WTC11 (cell line): ENCODE data around the gene ZMYND11. TPM values are rescaled to one million over a fixed set of nuclear protein-coding genes. Genes with fewer than 3 reads are reported as not detected.

Experiments
- ATAC-seq: fragments of 200-7000 bp; cut with Tn5 transposase; 2 replicates; pipeline ENCODE4 v1.10.0; 2021; ENCODE audit warnings: mild to moderate bottlenecking, moderate library complexity
- CTCF ChIA-PET: fragments of 300-600 bp; sonication (Branson Sonifier 250); formaldehyde crosslinking; loops from one replicate; lab custom pipeline; 2021; ENCODE audit warnings: antibody characterized with exemption; lab: Charles Lee
- POLR2A ChIA-PET: fragments of 350-600 bp; sonication (Branson Sonifier 250); formaldehyde crosslinking; loops from one replicate; lab custom pipeline; 2021; ENCODE audit warnings: antibody characterized with exemption; lab: Charles Lee
- DNase-seq: peaks from one replicate; pipeline ENCODE4 v3.0.0; 2021; ENCODE audit warnings: low spot score
- H3K27ac Mint-ChIP-seq: 2 replicates; pipeline ENCODE4 v1.8.0; 2021; ENCODE audit warnings: mixed read lengths
- H3K27me3 Mint-ChIP-seq: 2 replicates; pipeline ENCODE4 v1.8.0; 2021; ENCODE audit warnings: low read depth, mild to moderate bottlenecking, moderate library complexity, mixed read lengths
- H3K36me3 Mint-ChIP-seq: 2 replicates; pipeline ENCODE4 v1.8.0; 2021; ENCODE audit warnings: mixed read lengths
- H3K4me1 Mint-ChIP-seq: 2 replicates; pipeline ENCODE4 v1.8.0; 2022; ENCODE audit warnings: mixed read lengths
- H3K4me3 Mint-ChIP-seq: 2 replicates; pipeline ENCODE4 v1.8.0; 2021; ENCODE audit warnings: mild to moderate bottlenecking, moderate library complexity, mixed read lengths
- H3K9me3 Mint-ChIP-seq: 2 replicates; pipeline ENCODE4 v1.8.0; 2021; ENCODE audit warnings: mixed read lengths
- ATF2 ChIP-seq: sonication (generic); formaldehyde crosslinking; IDR thresholded peaks from 2 replicates; pipeline ENCODE4 v1.8.1; 2022; ENCODE audit warnings: low read depth, missing genetic modification reagents, borderline replicate concordance
- SMAD3 ChIP-seq: sonication (generic); formaldehyde crosslinking; IDR thresholded peaks from 2 replicates; pipeline ENCODE4 v1.8.0; 2022; ENCODE audit warnings: missing genetic modification reagents, mild to moderate bottlenecking, borderline replicate concordance
- ZNF317 ChIP-seq: sonication (generic); formaldehyde crosslinking; IDR thresholded peaks from 2 replicates; pipeline ENCODE4 v1.8.1; 2023; ENCODE audit warnings: low read depth, mild to moderate bottlenecking, moderate library complexity, missing genetic modification reagents, borderline replicate concordance
- ZNF532 ChIP-seq: fragments of 250-450 bp; sonication (Bioruptor Pico); IDR thresholded peaks from 2 replicates; pipeline ENCODE4 v1.9.0; 2021; ENCODE audit warnings: mild to moderate bottlenecking, borderline replicate concordance
- total RNA-seq: library from RNA; stranded (reverse); gene quantifications from 3 replicates; pipeline ENCODE4 v1.2.3, GENCODE V29; 2021
- TF ChIP-seq, protein P1 (sequence below): sonication (generic); formaldehyde crosslinking; IDR thresholded peaks from 2 replicates; pipeline ENCODE4 v1.8.0; 2023; ENCODE audit warnings: missing genetic modification reagents, mild to moderate bottlenecking, borderline replicate concordance
- TF ChIP-seq, protein P2 (sequence below): fragments of 200-600 bp; IDR thresholded peaks from 2 replicates; pipeline ENCODE4 v1.8.0; 2022; ENCODE audit warnings: antibody characterized with exemption

ZMYND11 gene
- total RNA-seq, 1 experiment from 2014 or later = 22.3 TPM

DNA sequence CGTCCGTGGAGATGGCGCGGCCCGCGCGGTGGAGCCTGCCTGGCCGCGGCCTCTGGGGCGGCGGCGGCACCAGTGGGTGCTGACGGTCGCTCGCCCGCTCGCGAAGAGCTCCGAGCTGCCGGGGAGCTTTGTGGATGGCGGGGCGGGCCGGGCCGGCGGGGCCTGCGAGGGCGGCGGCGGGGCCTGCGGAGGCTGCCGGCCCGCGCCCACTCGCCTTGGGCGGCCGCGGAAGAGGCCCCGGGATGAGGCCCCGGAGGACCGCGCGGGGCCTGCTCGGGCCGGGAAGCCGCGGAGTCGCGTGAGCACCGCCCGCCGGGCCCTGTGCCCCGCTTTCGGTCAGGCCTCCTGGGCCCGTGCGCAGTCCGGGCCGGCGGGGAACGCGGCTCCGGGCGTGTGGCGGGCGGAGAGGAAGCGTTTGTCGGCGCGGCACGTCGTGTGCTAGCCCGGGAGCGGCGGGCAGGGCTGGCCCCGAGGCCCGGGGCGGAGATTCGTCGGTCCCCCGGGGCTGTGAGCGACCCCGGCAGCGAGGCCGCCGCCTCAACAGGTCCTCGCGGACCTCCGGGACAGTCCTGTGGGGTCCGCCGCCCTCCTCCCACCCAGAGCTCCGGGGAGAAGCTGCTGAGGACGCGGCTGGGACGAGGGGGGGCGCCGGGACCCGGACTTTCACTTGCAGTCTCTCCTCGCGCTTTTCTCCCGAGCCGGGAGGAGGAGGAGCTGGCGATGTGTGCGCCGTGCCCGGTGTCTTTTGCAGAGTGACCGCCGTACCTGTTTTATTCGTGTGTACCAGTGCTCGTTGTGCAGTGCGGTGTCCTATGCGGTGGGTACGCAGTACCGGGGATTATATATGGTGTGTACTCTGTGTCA, 578 bp downstream of the ZMYND11 start (continued):
- TF ChIP-seq ZNF532 (CRISPR knock-in tag) = no peak
- TF ChIP-seq, all 79 proteins: peak for 12

- TF ChIP-seq SMAD3 (CRISPR knock-in tag) = no peak
- TF ChIP-seq, protein P1, sequence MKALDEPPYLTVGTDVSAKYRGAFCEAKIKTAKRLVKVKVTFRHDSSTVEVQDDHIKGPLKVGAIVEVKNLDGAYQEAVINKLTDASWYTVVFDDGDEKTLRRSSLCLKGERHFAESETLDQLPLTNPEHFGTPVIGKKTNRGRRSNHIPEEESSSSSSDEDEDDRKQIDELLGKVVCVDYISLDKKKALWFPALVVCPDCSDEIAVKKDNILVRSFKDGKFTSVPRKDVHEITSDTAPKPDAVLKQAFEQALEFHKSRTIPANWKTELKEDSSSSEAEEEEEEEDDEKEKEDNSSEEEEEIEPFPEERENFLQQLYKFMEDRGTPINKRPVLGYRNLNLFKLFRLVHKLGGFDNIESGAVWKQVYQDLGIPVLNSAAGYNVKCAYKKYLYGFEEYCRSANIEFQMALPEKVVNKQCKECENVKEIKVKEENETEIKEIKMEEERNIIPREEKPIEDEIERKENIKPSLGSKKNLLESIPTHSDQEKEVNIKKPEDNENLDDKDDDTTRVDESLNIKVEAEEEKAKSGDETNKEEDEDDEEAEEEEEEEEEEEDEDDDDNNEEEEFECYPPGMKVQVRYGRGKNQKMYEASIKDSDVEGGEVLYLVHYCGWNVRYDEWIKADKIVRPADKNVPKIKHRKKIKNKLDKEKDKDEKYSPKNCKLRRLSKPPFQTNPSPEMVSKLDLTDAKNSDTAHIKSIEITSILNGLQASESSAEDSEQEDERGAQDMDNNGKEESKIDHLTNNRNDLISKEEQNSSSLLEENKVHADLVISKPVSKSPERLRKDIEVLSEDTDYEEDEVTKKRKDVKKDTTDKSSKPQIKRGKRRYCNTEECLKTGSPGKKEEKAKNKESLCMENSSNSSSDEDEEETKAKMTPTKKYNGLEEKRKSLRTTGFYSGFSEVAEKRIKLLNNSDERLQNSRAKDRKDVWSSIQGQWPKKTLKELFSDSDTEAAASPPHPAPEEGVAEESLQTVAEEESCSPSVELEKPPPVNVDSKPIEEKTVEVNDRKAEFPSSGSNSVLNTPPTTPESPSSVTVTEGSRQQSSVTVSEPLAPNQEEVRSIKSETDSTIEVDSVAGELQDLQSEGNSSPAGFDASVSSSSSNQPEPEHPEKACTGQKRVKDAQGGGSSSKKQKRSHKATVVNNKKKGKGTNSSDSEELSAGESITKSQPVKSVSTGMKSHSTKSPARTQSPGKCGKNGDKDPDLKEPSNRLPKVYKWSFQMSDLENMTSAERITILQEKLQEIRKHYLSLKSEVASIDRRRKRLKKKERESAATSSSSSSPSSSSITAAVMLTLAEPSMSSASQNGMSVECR (CRISPR knock-in tag) = 0 out of 2 replicates have a peak, but pooled peaks have one; percentile 8
- H3K36me3 Mint-ChIP-seq = no peaks in the 10 kb centered on the region
These were observed 1.2 kb downstream of the ZMYND11 start for GRCh38 chr10:136465-136762.

DNA sequence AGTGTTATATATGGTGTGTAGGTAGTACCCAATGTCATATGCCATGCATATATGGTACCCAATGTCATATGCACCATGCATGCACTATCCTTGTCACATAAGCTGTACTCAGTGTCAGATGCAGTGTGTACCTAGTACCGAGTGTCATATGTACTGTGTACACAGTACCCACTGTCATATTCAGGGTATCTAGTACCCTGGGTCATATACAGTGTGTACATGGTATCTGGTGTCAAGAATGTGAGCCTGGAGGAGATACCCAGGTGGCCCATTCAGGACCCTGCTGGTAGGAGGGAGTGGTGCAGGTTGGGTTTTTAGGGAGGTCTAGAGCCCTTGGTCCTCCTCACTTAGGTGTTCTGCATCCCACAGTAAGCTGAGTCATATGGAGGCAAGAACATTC, 1.8 kb downstream of the ZMYND11 start:
- no peaks in the 10 kb centered on the region for H3K9me3 Mint-ChIP-seq
- peaks cover 17% of the 10 kb centered on the region for H3K27me3 Mint-ChIP-seq
- no peak overlapping the region for H3K27ac Mint-ChIP-seq
- H3K4me3 Mint-ChIP-seq = peak overlapping the region; percentile 78
- DNase-seq (peak; percentile 38), ATAC-seq (peak; percentile 60)
- POLR2A ChIA-PET = no interaction called here
- CTCF ChIA-PET = interaction anchor here (1.1 kb wide), 1 partner anchor 94 kb away, joined by 3 read pairs; no protein-coding TSS in a partner anchor
- peaks cover 31% of the 10 kb centered on the region for H3K4me1 Mint-ChIP-seq
- H3K36me3 Mint-ChIP-seq = no peaks in the 10 kb centered on the region
- TF ChIP-seq, protein P2, sequence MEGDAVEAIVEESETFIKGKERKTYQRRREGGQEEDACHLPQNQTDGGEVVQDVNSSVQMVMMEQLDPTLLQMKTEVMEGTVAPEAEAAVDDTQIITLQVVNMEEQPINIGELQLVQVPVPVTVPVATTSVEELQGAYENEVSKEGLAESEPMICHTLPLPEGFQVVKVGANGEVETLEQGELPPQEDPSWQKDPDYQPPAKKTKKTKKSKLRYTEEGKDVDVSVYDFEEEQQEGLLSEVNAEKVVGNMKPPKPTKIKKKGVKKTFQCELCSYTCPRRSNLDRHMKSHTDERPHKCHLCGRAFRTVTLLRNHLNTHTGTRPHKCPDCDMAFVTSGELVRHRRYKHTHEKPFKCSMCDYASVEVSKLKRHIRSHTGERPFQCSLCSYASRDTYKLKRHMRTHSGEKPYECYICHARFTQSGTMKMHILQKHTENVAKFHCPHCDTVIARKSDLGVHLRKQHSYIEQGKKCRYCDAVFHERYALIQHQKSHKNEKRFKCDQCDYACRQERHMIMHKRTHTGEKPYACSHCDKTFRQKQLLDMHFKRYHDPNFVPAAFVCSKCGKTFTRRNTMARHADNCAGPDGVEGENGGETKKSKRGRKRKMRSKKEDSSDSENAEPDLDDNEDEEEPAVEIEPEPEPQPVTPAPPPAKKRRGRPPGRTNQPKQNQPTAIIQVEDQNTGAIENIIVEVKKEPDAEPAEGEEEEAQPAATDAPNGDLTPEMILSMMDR = peak; percentile 52
- TF ChIP-seq ZNF317 (CRISPR knock-in tag) (peak; percentile 56; the same call in 1 of the 2 replicates), ATF2 (CRISPR knock-in tag) (no peak)

More at GRCh38 chr10:136465-136762, 1.2 kb downstream of the ZMYND11 start:
- ChIA-PET POLR2A (no interaction called here), CTCF (interaction anchor here (1.1 to 1.6 kb wide), 2 partner anchors 63 to 94 kb away, joined by 3 to 6 read pairs; no protein-coding TSS in a partner anchor)
- Mint-ChIP-seq H3K4me1 (peaks cover 31% of the 10 kb centered on the region), H3K27me3 (peaks cover 17% of the 10 kb centered on the region), H3K9me3 (no peaks in the 10 kb centered on the region), H3K27ac (peak overlapping the region; percentile 68; the same call in 1 of the 2 replicates), H3K4me3 (peak overlapping the region; percentile 78)
- ATAC-seq (no peak; the same call in 1 of the 2 replicates), DNase-seq (no peak)
